HPDE6-E6E7 (cell line): Measurements from ENCODE around the gene TEAD1.
"Not testable (repeated sequence)": the region's sequence is repeated elsewhere in the genome, so short reads cannot be mapped to it uniquely, and the experiment has no call there.

Experiments
- DNase-seq: peaks from one replicate; pipeline ENCODE4 v3.0.0; 2011; ENCODE audit warnings: missing footprints; ENCODE audit errors: extremely low spot score

Gene TEAD1

DNA sequence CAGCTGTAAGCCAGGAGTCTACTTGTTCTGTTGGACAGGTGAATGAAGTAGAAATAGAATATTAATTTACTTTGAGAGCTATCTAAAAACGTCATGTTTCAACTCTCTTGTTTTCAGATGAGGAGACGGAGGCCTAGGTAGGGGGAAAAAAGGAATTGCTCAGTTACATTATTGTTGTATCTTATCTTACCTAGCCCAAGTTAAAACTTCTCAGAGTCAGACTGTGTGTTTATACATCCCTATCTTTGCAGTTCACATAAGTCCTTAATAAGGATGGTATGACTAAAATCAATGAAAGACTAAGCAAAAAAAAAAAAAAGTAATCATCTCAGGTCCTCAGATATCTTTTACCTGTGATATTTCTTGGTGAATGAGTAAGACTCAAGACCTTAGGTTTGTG lies 62.8 kb downstream of the TEAD1 start:
- DNase-seq, result no peak

DNA sequence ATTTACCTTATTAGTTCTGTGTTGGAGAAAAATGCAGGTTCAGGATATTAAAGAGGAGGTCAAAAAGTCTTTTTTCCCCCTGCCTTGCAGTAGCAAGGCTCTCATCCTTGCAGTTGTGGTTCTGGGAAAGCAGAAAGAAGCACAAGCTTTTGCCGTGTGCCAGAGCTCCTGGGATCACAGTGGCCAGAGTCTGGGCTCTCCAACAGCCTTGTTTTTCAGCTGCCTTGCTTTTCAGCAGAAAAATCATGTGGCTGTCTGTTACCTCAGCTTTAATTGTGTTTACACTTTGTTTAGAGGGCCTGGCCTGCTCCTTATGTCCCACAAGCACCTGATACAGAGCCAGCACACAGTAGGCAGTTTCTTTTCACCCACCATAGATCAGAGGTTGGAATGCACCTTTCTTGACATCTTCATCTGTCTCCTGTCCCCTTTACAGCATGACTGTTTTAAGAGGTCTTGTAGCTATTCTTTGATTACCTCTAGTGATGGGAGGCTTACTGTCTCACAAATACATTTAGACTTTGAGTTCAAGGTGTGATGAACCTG lies 67.5 kb downstream of the TEAD1 start:
- no peak for DNase-seq

DNA sequence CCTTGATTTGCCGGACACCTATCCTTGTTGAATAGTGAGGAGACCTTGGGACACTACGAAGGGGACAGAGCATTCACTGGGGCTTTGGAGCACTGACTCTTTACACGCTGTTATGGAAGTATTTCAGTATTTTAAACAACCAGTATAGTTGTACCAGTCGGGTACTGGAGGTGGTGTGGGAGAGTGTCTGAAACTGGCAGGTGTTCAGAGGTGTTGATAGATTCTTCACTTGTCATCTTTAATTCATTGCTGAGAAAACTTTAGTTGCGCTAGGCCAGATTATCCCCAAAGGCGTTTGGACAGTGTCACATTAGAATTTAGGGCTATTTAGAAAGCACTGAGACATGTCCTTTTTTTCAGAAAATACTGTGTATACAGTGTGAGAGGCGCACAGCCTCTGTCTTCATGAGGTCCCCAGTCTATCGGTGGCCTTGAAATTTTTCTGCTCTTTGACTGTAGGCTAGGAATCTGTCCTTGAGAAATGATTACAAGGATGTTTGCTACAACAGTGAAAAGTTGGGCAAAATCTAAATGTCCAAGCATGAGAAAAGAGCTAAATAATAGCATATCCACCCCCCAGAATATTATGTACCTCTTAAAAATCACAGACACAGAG lies 69.7 kb downstream of the TEAD1 start:
- DNase-seq, result no peak

DNA sequence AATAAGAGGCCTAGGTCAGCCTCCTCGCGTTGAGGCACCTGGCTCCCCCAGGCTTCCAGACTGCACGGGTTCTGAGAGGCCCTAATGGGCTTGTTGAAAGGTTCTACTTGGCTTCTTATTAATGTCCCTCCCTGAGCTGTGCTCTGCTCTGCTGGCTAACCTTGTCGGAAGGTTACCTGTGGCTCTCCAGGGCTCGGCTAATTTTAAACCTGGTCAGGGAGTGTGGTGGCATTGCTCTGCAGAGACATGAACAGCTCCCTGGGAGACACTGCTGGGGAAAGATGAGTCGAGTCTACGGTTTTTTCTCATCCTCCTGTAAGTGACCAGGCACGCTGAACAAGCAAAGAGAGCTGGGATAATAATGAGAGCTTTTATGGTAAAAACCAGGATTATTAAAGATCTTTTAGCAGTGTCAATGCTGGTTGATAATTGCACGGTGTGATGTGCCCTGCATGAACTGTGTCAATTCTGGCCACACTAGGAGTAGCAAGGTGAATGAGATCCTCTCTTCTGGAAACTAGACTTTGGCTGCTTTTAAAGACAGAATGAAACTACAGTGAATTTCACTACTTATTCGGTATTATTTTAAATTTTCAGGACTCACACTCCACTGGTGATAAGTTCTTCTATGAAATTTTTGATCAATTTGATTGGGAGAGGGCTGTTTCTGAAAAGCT lies 70.7 kb downstream of the TEAD1 start:
- DNase-seq, result no peak

DNA sequence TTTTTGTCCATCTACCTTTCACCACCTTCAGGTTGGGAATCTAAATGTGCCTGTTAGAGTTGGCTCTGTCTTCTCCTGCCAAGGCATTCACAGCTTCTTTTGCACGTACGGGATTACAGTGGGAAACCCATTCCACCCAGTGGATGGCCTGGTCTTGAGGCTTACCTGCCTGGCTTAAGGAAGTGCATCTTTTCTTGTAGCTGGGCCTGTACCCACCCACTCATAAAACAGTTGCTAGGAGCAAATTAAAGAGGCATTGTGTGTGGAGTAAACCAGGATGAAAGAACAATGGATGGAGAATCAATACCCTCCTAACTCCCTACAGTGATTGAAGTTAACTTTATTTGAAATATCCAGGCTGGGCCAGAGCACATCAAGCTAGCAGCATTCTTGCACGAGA lies 71.6 kb downstream of the TEAD1 start:
- no peak for DNase-seq

DNA sequence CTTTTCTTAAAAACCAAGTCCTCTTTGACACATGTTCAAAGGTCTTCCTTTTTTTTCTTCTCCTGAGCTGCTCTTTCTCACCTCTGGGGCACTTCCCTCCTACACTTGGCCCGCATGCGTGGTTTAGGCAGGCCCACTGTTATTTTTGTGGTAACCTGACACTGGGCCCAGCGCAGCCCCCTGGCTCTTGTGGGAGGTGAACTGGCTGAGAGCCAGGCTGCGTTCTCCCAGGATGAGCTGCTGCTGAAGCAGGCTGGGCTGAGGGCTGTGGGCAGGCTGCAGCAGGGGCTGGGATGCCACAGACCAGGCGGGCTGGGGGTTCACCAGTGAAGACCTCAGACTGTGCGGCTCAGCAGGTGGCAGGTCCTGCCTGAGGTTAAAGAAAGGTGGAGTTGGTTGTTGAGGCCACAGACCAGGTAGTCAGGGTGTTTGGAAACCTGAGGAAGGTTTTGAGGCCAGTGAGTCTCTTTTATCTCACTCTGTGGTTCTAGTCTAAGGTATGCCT lies 72.4 kb downstream of the TEAD1 start:
- no peak for DNase-seq

DNA sequence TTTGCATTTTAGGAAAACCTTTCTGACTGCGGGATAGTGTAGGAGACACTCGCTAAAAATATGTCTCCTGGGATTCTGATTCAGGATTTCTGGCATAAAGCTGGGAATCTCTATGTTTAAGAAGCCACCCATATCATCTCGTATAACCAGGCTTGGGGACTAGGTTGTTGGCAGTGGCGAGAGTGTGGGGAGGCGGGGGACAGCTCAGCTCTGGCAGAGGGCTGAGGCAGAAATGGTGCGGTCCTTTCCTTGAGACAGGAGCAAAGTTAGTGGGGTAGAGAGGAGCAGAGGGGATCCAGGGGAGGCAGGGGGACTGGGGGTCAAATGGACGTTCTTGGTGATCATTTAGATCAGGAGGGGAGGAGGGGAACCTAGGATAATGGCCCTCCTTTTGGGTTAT lies 74.3 kb downstream of the TEAD1 start:
- DNase-seq, result no peak

DNA sequence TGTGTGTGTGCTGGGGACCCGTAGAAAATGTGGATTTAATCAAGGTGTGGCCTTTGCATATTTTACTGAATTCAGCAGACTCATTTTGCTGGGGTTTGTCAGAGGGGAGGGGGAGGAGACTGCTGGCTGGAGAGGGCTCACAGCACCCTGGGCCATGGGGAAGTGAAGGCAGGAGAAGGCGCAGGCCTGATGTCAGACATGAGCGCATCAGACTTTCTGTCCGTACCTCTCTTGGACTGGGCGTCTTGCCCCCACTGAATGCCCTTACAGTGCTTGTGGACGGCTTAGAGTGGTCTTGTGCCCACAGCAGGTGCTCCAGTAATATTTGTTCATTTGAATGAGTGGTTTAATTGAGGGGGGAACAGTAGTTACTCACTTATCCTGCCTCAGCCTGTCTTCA lies 75.2 kb downstream of the TEAD1 start:
- DNase-seq, result no peak

DNA sequence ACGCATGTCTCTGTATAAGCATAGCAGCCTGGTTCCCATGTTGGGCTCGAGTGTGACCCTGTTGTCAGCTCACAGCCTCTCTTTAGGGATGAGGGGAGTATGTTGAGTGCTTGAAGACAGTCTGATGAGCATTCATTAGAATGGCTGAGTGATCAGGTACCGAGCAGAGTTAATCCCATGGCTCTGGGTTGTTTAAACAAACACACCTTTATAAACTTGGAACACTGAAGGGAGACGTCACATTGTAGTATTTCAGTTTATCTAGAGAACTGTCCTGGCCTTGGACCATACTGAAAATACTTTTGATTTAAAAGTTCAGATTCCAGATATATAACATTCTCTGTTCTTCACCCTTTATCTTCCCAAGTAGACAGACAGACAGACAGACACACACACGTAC lies 76.0 kb downstream of the TEAD1 start:
- no peak for DNase-seq

DNA sequence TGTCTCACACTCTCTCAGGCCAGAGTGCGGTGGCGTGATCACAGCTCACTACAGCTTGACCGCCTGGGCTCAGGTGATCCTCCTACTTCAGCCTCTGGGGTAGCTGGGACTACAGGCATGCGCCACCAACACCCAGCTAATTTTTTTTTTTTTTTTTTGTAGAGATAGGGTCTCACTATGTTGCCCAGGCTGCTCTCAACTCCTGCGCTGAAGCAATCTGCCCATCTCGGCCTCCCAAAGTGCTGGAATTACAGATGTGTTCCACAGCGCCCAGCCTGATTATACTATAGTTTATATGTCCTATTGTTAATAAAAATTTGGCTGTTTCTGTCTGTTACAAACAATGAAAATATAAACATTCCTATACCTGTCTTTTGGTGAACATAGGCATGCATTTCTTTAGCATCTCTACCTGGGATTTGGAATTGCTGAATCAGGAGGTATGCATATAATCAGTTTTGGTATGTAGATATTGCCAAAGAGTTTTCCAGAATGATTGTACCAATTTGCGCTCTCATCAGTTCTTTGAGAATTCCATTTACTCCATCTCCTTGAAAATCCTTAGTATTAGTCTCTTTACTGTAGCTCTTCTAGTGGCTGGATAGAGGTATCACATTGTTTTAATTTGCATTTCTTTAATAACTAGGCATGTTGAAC lies 78.8 kb downstream of the TEAD1 start:
- no peak for DNase-seq

DNA sequence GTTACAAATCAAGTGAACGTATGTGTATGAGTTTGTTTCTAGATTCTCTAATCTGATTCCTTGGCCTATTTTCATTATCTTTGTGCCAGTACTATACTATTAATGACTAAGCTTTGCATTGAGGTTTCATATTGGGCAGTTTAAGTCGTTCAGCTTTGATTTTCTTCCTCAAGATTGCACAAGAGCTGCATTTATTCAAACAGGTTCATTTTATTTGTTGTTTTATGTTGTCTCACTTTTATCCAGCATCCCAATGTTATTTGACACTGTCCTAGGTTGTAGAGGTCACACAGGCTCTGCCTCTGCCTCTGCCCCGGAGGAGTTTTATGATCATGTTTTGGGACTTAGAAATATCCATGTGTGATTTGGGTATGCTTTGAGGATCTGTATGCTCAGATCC lies 79.8 kb downstream of the TEAD1 start:
- DNase-seq, result no peak

DNA sequence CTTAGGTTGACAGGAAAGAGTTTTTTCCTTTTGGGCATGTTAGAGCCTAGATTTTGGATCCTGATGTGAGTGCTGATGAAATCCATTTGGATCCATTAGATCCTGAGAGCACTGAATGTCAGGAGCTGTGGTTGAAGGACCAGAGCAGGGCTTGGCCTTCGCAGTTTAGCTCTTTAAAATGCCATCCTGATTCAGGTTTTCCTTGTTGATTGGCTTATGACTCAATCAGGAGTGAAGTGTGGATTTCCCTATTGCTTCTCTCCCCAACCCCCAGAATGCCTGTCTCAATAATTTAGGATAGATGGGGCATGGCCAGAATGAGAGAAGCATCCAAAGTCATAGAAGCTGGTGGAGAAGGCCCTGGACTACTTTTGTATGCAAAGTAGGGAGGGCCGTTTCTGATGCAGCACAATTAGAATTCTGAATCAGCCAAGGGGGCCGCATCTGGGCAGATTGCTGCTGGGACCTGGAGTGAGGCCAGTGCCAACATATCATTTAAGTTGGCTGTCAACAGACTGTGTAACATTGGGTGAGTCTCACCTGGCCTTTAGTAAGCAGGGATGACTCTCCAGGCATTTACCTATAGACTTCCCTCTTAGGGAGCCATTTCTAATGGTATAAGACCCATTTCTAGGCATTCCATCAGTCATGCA lies 80.5 kb downstream of the TEAD1 start:
- DNase-seq, result no peak

DNA sequence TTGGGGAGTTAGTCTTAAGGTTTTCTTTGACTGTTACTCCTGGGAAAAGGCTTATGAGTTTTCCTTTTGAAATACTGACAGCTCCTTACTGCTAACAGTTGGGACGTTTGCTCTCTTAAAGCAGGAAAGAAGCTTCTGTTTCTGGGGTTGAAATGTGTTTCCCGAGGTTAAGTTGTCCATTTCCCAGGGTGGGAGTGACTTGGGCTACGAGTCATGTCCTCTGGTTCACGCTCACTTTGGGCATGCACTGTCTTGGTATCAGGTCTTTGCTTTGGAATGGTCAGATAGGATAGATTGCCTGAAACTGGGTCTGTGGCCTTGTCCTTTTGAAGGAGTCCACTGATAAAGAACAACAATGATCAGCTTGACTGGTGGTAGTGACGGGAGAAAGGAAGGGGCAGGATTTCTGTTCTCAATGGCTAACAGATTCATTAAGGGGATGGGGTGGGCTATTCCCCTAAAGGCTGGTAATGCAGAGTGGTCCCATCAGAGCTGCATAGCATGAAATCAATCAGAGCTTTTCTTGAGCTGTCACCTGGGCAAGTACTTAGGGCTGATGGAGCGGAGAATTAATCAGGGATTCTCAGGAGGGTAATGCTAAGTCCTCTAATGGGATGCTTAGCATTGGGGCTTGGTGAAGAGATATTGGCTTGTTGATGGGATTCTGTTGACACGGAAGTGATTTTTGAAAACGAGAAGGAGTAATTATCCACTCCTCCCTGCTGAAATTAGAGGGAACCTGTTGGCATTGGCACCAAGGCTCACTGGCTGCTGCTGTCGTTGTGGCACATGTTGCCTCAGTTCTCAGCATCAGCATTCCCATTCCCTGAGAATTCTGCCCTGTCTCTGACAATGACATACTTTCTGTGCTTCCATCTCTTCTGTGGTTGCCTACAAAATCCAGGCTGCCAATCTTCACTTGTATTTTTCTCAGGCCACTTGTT lies 81.6 kb downstream of the TEAD1 start:
- no peak for DNase-seq

DNA sequence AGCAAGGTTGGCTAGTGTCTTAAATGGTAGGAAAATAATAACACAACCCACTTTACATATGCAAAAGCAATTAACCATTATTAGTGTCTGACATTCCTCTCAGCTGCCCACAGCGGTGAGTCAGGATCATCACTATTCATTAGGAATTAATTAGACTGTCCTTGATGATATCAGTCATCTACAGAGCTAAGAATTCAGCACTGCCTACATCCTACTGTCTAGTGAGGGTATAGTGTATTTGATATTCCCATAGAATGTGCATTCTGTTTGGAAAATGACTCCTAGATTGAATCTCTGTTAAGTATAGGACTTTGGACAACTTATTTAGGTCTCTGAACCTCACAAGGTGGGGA lies 82.2 kb downstream of the TEAD1 start:
- DNase-seq, result no peak

DNA sequence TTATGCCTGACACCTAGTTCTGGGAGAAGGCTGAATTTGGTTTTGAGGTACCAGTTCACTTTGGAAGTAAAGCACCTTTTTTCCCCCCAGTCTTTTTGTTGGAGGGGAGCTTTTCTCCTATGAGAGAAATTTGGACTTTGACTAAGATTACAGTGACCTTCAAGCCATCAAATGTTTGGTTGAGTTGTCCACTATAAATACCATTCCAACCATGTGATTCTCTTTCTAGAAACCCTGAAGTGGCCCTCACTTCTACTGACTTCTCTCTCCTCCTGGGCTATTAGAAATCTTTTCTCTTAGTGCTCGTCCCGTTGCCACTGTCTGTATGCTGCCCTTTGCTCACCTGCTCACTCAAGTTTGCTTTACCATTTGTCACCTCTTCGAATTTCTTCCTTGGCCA lies 82.6 kb downstream of the TEAD1 start:
- DNase-seq, result no peak

DNA sequence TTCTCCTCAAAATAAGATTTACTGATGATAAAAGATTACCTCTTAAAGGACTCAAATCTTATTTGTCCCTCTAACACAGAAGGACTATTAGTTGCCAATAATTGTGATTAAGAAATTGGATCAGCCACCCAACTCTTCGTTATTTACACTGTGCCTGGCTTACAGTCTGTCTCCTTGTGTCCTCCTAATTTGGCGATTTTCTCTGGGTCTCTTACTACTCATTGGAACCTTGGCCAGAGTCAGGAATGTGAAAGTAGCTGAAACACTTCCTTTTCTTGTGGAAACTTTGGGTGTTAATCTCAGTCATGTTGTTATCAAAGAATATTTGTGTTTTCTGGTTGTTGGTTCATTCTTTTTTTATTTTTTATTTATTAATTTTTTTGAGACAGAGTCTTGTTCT lies 83.2 kb downstream of the TEAD1 start:
- no peak for DNase-seq

DNA sequence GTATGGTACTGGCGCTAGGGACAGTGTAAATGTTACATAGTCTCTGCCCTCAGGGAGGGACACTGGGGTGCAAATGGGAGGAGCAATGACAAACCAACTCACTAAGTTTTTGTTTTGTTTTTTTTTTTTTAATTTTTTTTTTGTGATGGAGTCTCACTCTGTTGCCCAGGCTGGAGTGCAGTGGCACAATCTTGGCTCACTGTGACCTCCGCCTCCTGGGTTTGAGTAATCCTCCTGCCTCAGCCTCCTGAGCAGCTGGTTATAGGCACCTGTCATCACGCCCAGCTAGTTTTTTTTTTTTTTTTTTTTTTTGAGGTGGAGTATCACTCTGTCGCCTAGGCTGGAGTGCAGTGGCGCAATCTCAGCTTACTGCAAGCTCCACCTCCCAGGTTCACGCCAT lies 83.9 kb downstream of the TEAD1 start:
- DNase-seq, result not testable (repeated sequence)

DNA sequence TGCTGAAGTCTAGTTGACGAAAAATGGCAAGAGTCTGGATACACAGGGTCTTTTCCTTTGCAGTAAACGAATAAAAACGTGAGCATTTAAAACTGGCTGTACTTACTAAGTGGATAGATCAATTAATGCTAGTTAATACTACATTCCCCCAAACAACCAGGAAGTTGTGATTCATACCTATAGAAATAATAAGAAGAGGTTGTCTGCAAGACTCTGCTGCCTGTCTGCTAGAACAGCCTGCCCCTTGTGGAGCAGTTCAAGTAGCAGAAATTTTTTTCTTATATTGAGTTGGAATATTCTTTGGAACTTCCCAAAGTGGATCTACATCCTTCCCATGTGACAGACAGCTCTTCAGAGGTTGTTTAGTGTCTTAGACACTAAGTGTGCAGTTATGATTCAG lies 86.8 kb downstream of the TEAD1 start:
- peak; percentile 66 for DNase-seq

DNA sequence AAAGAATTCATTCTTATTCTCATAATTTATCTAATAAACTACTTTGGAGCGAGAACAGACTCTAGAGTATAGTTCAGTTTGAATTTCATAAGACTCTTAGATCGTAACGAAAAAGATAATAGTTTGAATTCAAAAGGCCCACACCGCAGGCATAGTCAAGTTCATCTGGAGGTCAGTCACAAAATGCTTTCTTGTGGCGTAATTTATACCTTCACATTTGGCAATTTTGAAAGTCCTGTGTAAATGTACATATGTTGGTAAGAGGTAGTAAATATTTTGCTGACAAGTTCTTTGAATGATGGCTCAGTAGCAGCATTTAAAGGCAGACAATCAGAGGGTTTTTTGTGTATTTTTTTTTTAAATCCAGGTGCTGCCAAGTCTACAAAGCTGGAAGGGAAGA lies 88.1 kb downstream of the TEAD1 start:
- DNase-seq, result no peak

DNA sequence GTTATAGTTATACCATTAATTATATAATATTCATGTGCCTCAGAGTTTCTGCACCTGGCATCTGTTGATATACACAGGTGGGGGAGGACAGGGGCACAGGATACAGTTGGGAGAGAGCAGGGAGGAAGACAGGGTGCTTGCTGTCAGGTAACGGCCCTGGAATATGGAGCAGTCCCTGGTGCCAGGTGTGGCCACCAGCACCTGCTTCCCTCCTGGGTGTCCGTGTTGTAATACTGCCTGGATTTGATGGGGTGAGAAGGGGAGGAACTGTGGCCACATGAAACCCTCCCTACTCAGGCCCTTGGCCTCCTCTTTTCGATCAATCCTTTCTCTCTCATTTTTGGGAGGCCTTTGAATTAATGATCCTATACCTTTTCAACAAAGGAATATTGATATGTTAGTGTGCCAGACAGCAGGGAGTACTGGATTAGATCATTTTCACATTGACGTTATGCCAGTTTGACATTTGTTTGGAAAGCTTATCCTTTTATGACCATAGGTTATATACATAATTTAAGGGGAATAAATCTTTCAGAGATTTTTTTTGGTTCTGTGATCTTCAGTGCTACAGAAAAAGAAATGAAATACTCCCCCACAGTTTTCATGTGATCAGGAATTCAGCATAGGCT lies 88.6 kb downstream of the TEAD1 start:
- no peak for DNase-seq
